Measurements from ENCODE around the gene CHID1. TPM values are rescaled to one million over a fixed set of nuclear protein-coding genes. Genes with fewer than 3 reads are reported as not detected.

Gene CHID1
- total and polyA plus RNA-seq, 2 donors (not counting 1 experiment from before 2014, with no cell fraction given): 31.0 to 68.1 TPM

DNA sequence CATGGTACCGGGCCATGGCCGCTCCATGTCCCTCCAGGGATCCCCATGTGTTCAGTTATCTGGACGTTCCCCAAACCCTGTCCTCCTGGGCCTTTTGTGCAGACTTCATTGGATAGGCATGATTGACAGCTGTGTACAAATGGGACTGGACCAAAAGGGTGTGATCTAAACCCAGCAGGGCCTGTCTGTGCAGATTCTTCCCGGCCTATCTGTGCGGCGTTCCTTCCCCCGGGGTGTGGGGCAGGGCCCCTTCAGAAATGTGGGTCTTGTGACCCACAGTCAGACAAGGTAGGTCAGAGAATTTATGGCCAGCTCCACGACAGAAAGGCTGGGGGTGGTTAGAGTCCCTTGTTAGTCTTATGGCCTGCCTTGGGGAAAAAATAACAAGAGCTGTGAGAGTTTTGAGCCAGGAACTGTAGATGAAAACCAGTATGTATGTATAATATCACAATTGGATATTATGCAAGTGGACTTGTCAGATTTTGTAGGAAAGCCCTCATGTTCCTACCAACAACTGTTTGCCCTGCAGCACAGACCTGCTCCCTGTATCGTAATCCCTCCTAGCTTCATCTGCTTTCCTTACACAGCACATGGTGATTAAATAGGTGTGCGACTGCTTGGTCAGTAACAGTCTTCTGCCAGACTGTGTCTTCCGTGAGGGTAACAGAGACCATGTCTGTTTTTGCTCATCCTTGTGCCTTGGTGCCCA lies 46.8 kb upstream of the CHID1 start:
- H3K9me3 Mint-ChIP-seq (ENCODE audit: insufficient read depth): no peaks in the 10 kb centered on the region
- H3K27ac ChIP-seq (ENCODE audit: low read length in 2 of 2): no peak overlapping the region
- POLR2A ChIA-PET: no interaction called here
- H3K4me3 Mint-ChIP-seq: no peak overlapping the region
- no peak overlapping the region for H3K4me3 ChIP-seq (ENCODE audit: control extremely low read depth in 1 of 5, extremely low read depth in 1 of 5, insufficient read depth in 1 of 5, low read depth in 2 of 5, low read length in 4 of 5)
- peaks cover 18% of the 10 kb centered on the region in 2 donors for H3K4me1 ChIP-seq (ENCODE audit: control insufficient read depth in 2 of 2, insufficient read depth in 2 of 2, low read length in 2 of 2)
- H2AFZ ChIP-seq (ENCODE audit: insufficient read depth, low read depth, low read length, poor library complexity, severe bottlenecking): no peak overlapping the region
- no peaks in the 10 kb centered on the region for H3K27me3 ChIP-seq (replicated peaks in 1 of 4; ENCODE audit: control extremely low read depth in 1 of 4, control insufficient read depth in 3 of 4, insufficient read depth in 4 of 4, low read length in 3 of 4)
- CTCF ChIA-PET: no interaction called here
- peaks cover 45% of the 10 kb centered on the region for H4K20me1 ChIP-seq (ENCODE audit: control insufficient read depth, insufficient read depth, low read length, poor library complexity, severe bottlenecking)
- DNase-seq (no peak), ATAC-seq (ENCODE audit: low read depth) (no peak)
- no peak overlapping the region for H3K4me2 ChIP-seq (replicated peaks; ENCODE audit: low read depth, low read length, poor library complexity, severe bottlenecking)
- no peak overlapping the region for H3K9ac ChIP-seq (ENCODE audit: low read length)
- H3K27ac Mint-ChIP-seq: no peak overlapping the region
- H3K4me1 Mint-ChIP-seq: peaks cover 29% of the 10 kb centered on the region
- H3K79me2 ChIP-seq (ENCODE audit: control insufficient read depth, insufficient read depth, low read length): peaks cover 36% of the 10 kb centered on the region
- no peaks in the 10 kb centered on the region for H3K27me3 Mint-ChIP-seq
- TF ChIP-seq, protein P1, sequence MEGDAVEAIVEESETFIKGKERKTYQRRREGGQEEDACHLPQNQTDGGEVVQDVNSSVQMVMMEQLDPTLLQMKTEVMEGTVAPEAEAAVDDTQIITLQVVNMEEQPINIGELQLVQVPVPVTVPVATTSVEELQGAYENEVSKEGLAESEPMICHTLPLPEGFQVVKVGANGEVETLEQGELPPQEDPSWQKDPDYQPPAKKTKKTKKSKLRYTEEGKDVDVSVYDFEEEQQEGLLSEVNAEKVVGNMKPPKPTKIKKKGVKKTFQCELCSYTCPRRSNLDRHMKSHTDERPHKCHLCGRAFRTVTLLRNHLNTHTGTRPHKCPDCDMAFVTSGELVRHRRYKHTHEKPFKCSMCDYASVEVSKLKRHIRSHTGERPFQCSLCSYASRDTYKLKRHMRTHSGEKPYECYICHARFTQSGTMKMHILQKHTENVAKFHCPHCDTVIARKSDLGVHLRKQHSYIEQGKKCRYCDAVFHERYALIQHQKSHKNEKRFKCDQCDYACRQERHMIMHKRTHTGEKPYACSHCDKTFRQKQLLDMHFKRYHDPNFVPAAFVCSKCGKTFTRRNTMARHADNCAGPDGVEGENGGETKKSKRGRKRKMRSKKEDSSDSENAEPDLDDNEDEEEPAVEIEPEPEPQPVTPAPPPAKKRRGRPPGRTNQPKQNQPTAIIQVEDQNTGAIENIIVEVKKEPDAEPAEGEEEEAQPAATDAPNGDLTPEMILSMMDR (IDR thresholded peaks at IDR 0.05): no peak
- TF ChIP-seq EZH2 (IDR thresholded peaks at IDR 0.05; ENCODE audit: borderline replicate concordance, insufficient read depth, low read depth, low read length, poor library complexity, severe bottlenecking): no peak
- intact Hi-C loops (cut with micrococcal nuclease): no loop called here
- no peaks in the 10 kb centered on the region for H3K9me3 ChIP-seq (ENCODE audit: control extremely low read depth in 1 of 3, control insufficient read depth in 2 of 3, insufficient read depth in 1 of 3, low read length in 2 of 3)
- peaks cover 0 to 23% of the 10 kb centered on the region in 2 experiments for H3K36me3 ChIP-seq (replicated peaks in 1 of 2; ENCODE audit: control extremely low read depth in 1 of 2, control insufficient read depth in 1 of 2, extremely low read depth in 1 of 2, insufficient read depth in 2 of 2, low read length in 1 of 2)
- 85% methylated on average over 10 of the region's 11 CpGs for WGBS (ENCODE audit: insufficient coverage)
